H9 (cell line): ENCODE data around the gene NCBP3. TPM values are rescaled to one million over a fixed set of nuclear protein-coding genes. Genes with fewer than 3 reads are reported as not detected.

Experiments
- DNase-seq: peaks from one replicate; pipeline ENCODE4 v3.0.0-alpha.2; 2017
- H2AFZ ChIP-seq: one replicate; pipeline ENCODE4 v1.6.1; 2013; ENCODE audit warnings: mild to moderate bottlenecking, low read length, control low read depth, moderate library complexity
- H2AK5ac ChIP-seq: 2 replicates; pipeline ENCODE4 v1.6.1; 2013; ENCODE audit warnings: low read length, control low read depth, mixed read lengths; ENCODE audit not compliant: insufficient read length
- H2BK120ac ChIP-seq: one replicate; pipeline ENCODE4 v1.6.1; 2013; ENCODE audit warnings: low read depth, mild to moderate bottlenecking, low read length, control low read depth, inconsistent platforms; ENCODE audit not compliant: poor library complexity, severe bottlenecking
- H2BK12ac ChIP-seq: 2 replicates; pipeline ENCODE4 v1.6.1; 2013; ENCODE audit warnings: low read length, control low read depth, mixed read lengths, low read depth; ENCODE audit not compliant: insufficient read length
- H2BK15ac ChIP-seq: 2 replicates; pipeline ENCODE4 v1.6.1; 2013; ENCODE audit warnings: low read depth, low read length, control low read depth
- H2BK20ac ChIP-seq: one replicate; pipeline ENCODE4 v1.6.1; 2013; ENCODE audit warnings: low read depth, mild to moderate bottlenecking, low read length, control low read depth, inconsistent platforms; ENCODE audit not compliant: poor library complexity, severe bottlenecking
- H2BK5ac ChIP-seq: 2 replicates; pipeline ENCODE4 v1.6.1; 2013; ENCODE audit warnings: low read length, control low read depth, mixed read lengths; ENCODE audit not compliant: insufficient read length
- H3K14ac ChIP-seq: 2 replicates; pipeline ENCODE4 v1.6.1; 2013; ENCODE audit warnings: low read length, control low read depth; ENCODE audit not compliant: insufficient read depth
- H3K18ac ChIP-seq: 2 replicates; pipeline ENCODE4 v1.6.1; 2013; ENCODE audit warnings: low read depth, mild to moderate bottlenecking, mixed read lengths, low read length, control low read depth; ENCODE audit not compliant: insufficient read length
- H3K23ac ChIP-seq: 2 replicates; pipeline ENCODE4 v1.6.1; 2013; ENCODE audit warnings: low read length, control low read depth, mixed read lengths, low read depth; ENCODE audit not compliant: insufficient read length
- H3K23me2 ChIP-seq: 2 replicates; pipeline ENCODE4 v1.6.1; 2013; ENCODE audit warnings: low read depth, mild to moderate bottlenecking, mixed read lengths, low read length, control low read depth; ENCODE audit not compliant: insufficient read length, poor library complexity, severe bottlenecking
- H3K27ac ChIP-seq: 2 replicates; pipeline ENCODE4 v1.5.1; 2013; ENCODE audit warnings: low read length, control low read depth, mixed read lengths, low read depth; ENCODE audit not compliant: insufficient read length
- H3K27me3 ChIP-seq: 2 replicates; pipeline ENCODE4 v1.6.1; 2013; ENCODE audit warnings: low read length, control low read depth, inconsistent platforms; ENCODE audit not compliant: insufficient read depth
- H3K4ac ChIP-seq: 2 replicates; pipeline ENCODE4 v1.6.1; 2013; ENCODE audit warnings: low read depth, mild to moderate bottlenecking, control low read depth, inconsistent platforms, low read length, moderate library complexity
- H3K4me1 ChIP-seq: 2 replicates; pipeline ENCODE4 v1.6.1; 2013; ENCODE audit warnings: low read length, control low read depth, inconsistent platforms; ENCODE audit not compliant: insufficient read depth
- H3K4me2 ChIP-seq: 2 replicates; pipeline ENCODE4 v1.6.1; 2013; ENCODE audit warnings: low read length, control low read depth, mixed read lengths; ENCODE audit not compliant: insufficient read length, insufficient read depth
- H3K56ac ChIP-seq: 2 replicates; pipeline ENCODE4 v1.6.1; 2013; ENCODE audit warnings: low read depth, mild to moderate bottlenecking, mixed read lengths, low read length, control low read depth; ENCODE audit not compliant: insufficient read length
- H3K79me1 ChIP-seq: 2 replicates; pipeline ENCODE4 v1.6.1; 2013; ENCODE audit warnings: low read depth, mild to moderate bottlenecking, moderate library complexity, low read length, control low read depth, inconsistent platforms; ENCODE audit not compliant: insufficient read depth, poor library complexity, severe bottlenecking
- H3K79me2 ChIP-seq: 2 replicates; pipeline ENCODE4 v1.6.1; 2013; ENCODE audit warnings: low read length, control low read depth, inconsistent platforms; ENCODE audit not compliant: insufficient read depth
- H3K9ac ChIP-seq: 2 replicates; pipeline ENCODE4 v1.6.1; 2013; ENCODE audit warnings: low read length, control low read depth, mixed read lengths; ENCODE audit not compliant: insufficient read length; ENCODE audit errors: extremely low read depth
- H3K9me3 ChIP-seq: one replicate; pipeline ENCODE4 v1.6.1; 2013; ENCODE audit warnings: low read depth, low read length, inconsistent platforms; ENCODE audit not compliant: control insufficient read depth
- H3T11ph ChIP-seq: one replicate; pipeline ENCODE4 v1.6.1; 2013; ENCODE audit warnings: mild to moderate bottlenecking, low read length, control low read depth, inconsistent platforms
- H4K20me1 ChIP-seq: one replicate; pipeline ENCODE4 v1.6.1; 2013; ENCODE audit not compliant: control insufficient read depth, insufficient read length, insufficient read depth
- H4K5ac ChIP-seq: 2 replicates; pipeline ENCODE4 v1.6.1; 2013; ENCODE audit warnings: low read depth, mild to moderate bottlenecking, mixed read lengths, low read length, control low read depth; ENCODE audit not compliant: insufficient read length
- H4K8ac ChIP-seq: replicated peaks from 2 replicates; pipeline ENCODE4 v1.6.1; 2013; ENCODE audit warnings: low read length, control low read depth, mixed read lengths, low read depth; ENCODE audit not compliant: insufficient read length
- H4K91ac ChIP-seq: 2 replicates; pipeline ENCODE4 v1.6.1; 2013; ENCODE audit warnings: low read depth, mild to moderate bottlenecking, moderate library complexity, mixed read lengths, low read length, control low read depth; ENCODE audit not compliant: insufficient read length
- H3K27ac Mint-ChIP-seq, 3 experiments: 2 replicates in 2 of 3; 3 replicates in 1 of 3; pipeline ENCODE4 v1.8.0; 2020 to 2021; ENCODE audit warnings: mixed read lengths in 3 of 3, mild to moderate bottlenecking in 1 of 3, moderate library complexity in 1 of 3
- H3K27me3 Mint-ChIP-seq: 2 replicates; pipeline ENCODE4 v1.8.0; 2021; ENCODE audit warnings: low read depth, mild to moderate bottlenecking, moderate library complexity, mixed read lengths
- H3K36me3 Mint-ChIP-seq, 3 experiments: 2 replicates in 2 of 3; 3 replicates in 1 of 3; pipeline ENCODE4 v1.8.0; 2020 to 2021; ENCODE audit warnings: low read depth in 3 of 3, mixed read lengths in 3 of 3; ENCODE audit not compliant: insufficient read depth in 1 of 3
- H3K4me1 Mint-ChIP-seq, 2 experiments: 2 replicates each; pipeline ENCODE4 v1.8.0; 2020; ENCODE audit warnings: mixed read lengths in 2 of 2
- H3K4me3 Mint-ChIP-seq, 2 experiments: 2 replicates in 1 of 2; 3 replicates in 1 of 2; pipeline ENCODE4 v1.8.0; 2020 to 2021; ENCODE audit warnings: mild to moderate bottlenecking in 2 of 2, mixed read lengths in 2 of 2, moderate library complexity in 1 of 2
- H3K9me3 Mint-ChIP-seq, 2 experiments: 2 replicates in 1 of 2; 3 replicates in 1 of 2; pipeline ENCODE4 v1.8.0; 2020; ENCODE audit warnings: mild to moderate bottlenecking in 2 of 2, mixed read lengths in 2 of 2, moderate library complexity in 1 of 2
- WGBS: extraction: QIAGEN DNeasy Blood & Tissue Kit; methylation state at CpG from one replicate; pipeline ENCODE4 v1.1.7; 2013; ENCODE audit warnings: missing lambda C conversion rate, low lambda C conversion rate, mixed read lengths; ENCODE audit not compliant: insufficient read length; ENCODE audit errors: extremely low coverage; 5-methylcytosine and 5-hydroxymethylcytosine counted together
- total RNA-seq: library from RNA; stranded (reverse); gene quantifications from 2 replicates; pipeline ENCODE4 v1.2.1, GENCODE V29; 2021
- TF ChIP-seq, protein P1 (sequence below): fragments of 200-600 bp; sonication (generic); conservative IDR thresholded peaks from 3 replicates; pipeline ENCODE4 v1.8.0; 2021; ENCODE audit warnings: antibody characterized with exemption, mild to moderate bottlenecking

NCBP3 gene
- total RNA-seq, 1 experiment from 2014 or later = 45.7 TPM

- H3K4ac ChIP-seq = no peak overlapping the region
- H3K27ac ChIP-seq = no peak overlapping the region
- no peak overlapping the region for H2BK20ac ChIP-seq
- H3K9me3 ChIP-seq = no peaks in the 10 kb centered on the region
- no peak overlapping the region for H3K18ac ChIP-seq
- Mint-ChIP-seq H3K27ac (no peak overlapping the region), H3K27me3 (no peaks in the 10 kb centered on the region; the same call in 1 of the 2 replicates), H3K4me1 (no peaks in the 10 kb centered on the region), H3K4me3 (no peak overlapping the region), H3K36me3 (peaks cover 23 to 68% (median 66%) of the 10 kb centered on the region in 3 experiments; a peak in 6 of 7 replicates), H3K9me3 (no peaks in the 10 kb centered on the region; a peak in 1 of 5 replicates)
- no peak overlapping the region for H4K8ac ChIP-seq
- no peaks in the 10 kb centered on the region for H3K79me2 ChIP-seq
- no peak overlapping the region for H3K4me2 ChIP-seq
- H3K4me1 ChIP-seq = no peaks in the 10 kb centered on the region
- no peak overlapping the region for H2BK120ac ChIP-seq
- H2BK5ac ChIP-seq = no peak overlapping the region
- H4K5ac ChIP-seq = no peak overlapping the region
- no peak overlapping the region for H3T11ph ChIP-seq
- H3K79me1 ChIP-seq = no peaks in the 10 kb centered on the region
- no peak overlapping the region for H2AK5ac ChIP-seq
- H3K27me3 ChIP-seq = no peaks in the 10 kb centered on the region
- no peak overlapping the region for H2BK12ac ChIP-seq
- WGBS = no CpG with 5 or more reads among the region's 6 CpGs
- no peak overlapping the region for H3K14ac ChIP-seq
- H2BK15ac ChIP-seq = no peak overlapping the region
- peak; percentile 75 for DNase-seq
- H4K91ac ChIP-seq = no peak overlapping the region
- H3K56ac ChIP-seq = no peak overlapping the region
- no peaks in the 10 kb centered on the region for H4K20me1 ChIP-seq
- no peak overlapping the region for H2AFZ ChIP-seq
- TF ChIP-seq, protein P1, sequence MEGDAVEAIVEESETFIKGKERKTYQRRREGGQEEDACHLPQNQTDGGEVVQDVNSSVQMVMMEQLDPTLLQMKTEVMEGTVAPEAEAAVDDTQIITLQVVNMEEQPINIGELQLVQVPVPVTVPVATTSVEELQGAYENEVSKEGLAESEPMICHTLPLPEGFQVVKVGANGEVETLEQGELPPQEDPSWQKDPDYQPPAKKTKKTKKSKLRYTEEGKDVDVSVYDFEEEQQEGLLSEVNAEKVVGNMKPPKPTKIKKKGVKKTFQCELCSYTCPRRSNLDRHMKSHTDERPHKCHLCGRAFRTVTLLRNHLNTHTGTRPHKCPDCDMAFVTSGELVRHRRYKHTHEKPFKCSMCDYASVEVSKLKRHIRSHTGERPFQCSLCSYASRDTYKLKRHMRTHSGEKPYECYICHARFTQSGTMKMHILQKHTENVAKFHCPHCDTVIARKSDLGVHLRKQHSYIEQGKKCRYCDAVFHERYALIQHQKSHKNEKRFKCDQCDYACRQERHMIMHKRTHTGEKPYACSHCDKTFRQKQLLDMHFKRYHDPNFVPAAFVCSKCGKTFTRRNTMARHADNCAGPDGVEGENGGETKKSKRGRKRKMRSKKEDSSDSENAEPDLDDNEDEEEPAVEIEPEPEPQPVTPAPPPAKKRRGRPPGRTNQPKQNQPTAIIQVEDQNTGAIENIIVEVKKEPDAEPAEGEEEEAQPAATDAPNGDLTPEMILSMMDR = peak; percentile 88
- no peaks in the 10 kb centered on the region for H3K23me2 ChIP-seq
- no peak overlapping the region for H3K9ac ChIP-seq
- no peak overlapping the region for H3K23ac ChIP-seq
Measured at GRCh38 chr17:3827124-3827773, 18.8 kb downstream of the NCBP3 start.
